Stimulated activated CD8-positive, alpha-beta memory T cell treated with anti-CD3 and anti-CD28 coated beads, Interleukin-7, amount 100 ng/mL, for 1 hour (primary cell): ENCODE results near the gene HAT1.
"Not testable (repeated sequence)": the region's sequence is repeated elsewhere in the genome, so short reads cannot be mapped to it uniquely, and the experiment has no call there.

ENCODE experiments used
- DNase-seq, 2 donors: peaks; one replicate each; pipeline ENCODE4 v3.0.0-alpha.2; 2020; ENCODE audit warnings: low read depth in 2 of 2

The HAT1 gene, protein sequence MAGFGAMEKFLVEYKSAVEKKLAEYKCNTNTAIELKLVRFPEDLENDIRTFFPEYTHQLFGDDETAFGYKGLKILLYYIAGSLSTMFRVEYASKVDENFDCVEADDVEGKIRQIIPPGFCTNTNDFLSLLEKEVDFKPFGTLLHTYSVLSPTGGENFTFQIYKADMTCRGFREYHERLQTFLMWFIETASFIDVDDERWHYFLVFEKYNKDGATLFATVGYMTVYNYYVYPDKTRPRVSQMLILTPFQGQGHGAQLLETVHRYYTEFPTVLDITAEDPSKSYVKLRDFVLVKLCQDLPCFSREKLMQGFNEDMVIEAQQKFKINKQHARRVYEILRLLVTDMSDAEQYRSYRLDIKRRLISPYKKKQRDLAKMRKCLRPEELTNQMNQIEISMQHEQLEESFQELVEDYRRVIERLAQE

DNA sequence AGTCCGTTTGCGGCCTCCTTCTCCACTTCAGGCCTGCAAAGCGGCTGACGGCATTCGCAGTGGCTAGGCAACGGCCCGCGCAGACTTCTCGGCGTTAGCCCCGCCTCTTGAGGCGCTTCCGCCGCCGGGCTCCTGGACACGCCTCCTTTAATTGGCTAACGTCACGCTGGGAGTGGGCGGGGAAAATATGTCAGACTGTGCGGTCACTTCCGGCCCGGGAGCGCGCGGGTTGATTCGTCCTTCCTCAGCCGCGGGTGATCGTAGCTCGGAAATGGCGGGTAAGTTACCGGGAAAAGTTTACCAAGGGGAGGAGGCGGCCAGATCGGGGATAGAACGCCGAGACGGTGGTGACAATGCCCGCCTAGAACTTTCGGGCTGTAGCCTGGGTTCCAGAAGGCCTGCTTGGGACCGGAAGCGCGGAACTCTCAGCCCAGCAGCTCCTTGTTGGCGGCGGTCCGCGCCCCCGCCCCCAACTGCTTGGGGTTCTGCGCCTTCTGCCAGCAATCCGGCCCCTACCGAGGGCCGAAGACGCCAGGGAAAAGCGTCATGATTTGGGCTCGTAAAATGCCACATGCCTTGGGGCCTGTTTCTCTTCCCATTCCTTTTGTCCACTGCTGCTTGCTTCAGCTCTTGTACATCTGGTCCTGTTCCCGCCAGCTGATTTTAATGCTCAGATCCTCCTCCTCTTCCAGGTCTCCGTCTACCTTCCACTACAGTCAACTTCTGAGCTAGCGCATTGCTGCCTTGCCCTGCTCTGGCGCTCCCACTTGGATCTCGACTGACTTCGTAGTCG is at the start of gene HAT1:
TSS of gene HAT1 (plus strand) at position 232 of the 793 bp plus-strand sequence. CDS start at position 272, 40 bp downstream.
- peak; percentile 94 to 96 for DNase-seq

DNA sequence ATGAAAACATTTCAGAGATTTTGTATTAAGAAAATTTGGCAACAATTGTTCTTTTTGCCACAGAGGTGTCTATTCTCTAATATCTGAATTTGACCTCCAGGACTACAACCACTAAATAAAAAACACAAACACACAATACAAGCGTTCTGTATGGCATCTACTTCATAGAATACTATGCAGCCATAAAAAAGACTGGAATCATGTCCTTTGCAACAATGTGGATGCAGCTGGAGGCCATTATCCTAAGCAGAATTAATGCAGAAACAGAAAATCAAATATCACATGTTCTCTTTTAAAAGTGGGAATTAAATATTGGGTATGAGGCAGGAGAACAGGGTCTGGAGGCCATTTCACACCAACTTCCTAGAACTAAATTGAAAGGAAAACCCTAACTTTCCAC is 47.7 kb upstream of the HAT1 start:
- DNase-seq = no peak

DNA sequence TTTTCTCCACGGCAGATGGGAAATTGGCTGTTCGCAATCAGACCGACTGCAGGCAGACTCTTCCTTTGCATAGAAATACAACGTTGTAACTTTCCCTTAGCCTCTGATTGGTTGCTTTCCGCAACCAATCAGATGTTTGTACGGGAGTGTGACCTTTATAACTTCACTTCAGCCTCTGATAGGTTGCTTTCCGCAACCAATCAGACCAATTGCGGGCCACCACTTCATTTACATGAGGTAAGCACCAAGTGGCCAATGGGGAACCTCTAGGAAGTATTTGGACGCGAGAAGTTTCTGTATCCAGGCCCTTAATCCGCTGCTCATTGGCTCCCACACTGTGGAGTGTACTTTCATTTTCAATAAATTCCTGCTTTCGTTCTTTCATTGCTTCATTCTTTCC is 47.3 kb upstream of the HAT1 start:
- DNase-seq = no peak

DNA sequence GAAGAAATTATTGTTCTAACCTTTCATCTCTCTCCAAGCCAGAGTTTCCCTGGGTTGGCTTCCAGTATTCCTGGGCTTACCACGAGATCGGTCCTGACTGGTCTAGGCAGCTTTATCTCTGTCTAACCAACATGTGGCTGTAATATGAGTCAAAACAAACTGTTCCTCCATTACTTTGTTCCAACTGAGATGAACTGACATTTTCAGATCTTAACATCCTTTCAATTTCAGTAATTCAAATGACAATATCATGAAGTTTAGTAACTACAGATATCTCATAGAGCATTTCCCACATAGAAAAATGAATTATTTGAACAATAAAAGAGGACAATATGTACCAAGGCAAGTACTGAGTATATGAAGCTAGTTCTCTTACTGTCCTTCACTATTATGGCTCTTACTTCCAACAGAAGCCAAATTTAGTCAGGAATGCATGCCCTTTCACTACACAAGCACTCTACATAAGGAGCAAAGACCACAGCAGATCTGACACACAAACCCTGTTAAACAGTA is 43.7 kb upstream of the HAT1 start:
- DNase-seq = no peak

- DNase-seq = no peak
Measured at GRCh38 chr2:171879865-171880264, 42.4 kb upstream of the HAT1 start.

DNA sequence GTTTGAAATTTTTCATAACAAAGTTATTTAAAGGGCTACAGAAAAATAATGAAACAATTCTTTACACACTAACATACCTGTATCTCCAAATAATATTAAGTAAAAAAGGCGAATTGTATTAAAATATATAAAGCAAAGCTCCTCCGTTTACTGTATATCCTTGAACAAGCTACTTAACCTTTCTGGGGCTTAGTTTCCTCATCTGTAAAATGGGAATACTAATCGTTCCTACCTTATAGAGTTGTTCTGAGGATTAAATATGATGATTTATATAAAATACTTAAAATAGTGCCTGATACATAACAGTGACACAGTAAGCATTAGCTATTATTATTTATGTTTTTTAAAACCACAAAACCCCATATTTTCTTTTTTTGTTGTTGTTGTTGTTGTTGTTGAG is 41.5 kb upstream of the HAT1 start:
- no peak for DNase-seq

- no peak for DNase-seq
Measured at GRCh38 chr2:171882089-171882769, 40.0 kb upstream of the HAT1 start.

- DNase-seq = no peak
Measured at GRCh38 chr2:171883275-171883893, 38.9 kb upstream of the HAT1 start.

GRCh38 chr2:171889333-171889732 is 32.9 kb upstream of the HAT1 start:
- DNase-seq = no peak

GRCh38 chr2:171889808-171890207 is 32.5 kb upstream of the HAT1 start:
- DNase-seq = no peak

DNA sequence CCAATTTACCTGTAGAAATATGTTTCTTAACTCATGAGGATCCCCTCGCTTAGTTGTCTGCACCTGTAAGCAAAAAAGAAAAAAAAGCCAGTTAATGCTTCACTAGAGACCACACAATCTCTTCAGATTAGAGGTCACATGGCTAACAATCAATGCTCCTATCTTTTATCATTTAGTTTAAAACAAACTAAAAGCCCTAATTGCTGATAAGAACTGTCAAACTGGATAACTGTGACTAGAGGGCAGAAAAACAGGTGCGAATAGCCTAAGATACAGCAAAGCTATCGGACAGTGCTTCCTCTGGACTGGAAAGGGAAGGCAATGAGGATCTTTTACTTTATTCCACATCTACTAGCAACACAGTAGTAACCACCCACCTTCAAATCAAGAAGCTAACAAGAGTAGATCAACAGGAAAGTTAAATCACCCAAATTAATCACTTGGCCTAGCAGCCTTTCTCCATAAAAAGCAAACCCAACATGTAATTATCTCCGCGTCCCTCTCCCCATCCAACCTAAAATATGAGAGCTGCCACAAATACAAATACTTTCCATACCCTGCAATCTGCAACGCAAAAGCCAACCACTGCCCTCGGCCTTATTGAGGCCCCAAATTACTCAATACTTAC is 29.0 kb upstream of the HAT1 start:
- DNase-seq = no peak

DNA sequence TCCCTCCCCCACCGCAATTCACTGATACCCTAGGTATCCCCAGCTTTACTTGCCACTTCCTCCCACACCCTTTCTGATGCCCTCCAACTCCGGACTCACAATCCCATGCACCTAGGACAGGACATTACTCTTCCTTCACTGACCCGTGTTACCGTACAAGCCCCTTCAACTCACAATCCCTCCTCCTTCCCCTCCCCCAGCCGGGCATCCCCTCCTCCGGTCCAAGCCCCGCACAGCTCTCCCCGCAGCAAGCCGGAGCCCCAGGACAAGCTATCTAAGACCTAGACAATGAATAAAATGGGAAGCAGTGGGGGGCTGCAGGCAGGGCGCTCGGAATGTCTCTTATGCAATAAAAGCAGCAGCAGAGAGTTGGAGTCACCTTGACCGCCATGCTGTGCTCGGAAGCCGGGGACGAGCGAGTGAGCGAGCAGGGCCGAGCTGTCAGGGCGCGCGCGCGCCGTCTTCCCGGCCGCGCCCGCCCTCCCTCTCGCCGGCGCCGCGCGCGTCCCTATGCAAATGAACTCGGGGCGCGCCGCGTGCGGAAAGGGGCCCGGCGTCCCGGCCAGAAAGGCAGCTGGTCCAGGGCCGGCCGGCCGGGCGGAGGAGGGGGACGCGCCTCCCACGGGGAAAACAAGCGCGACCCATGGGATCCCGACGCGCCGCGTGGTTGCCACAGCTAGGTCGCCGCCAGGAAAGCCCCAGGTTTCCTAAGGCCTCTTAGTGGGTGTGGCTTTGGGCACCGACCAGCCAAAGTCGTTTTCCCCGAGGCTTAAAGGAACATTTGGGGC is 28.2 kb upstream of the HAT1 start, which contains the start of gene SLC25A12:
TSS of gene SLC25A12 (minus strand) at position 421 of the 788 bp plus-strand sequence. CDS start at position 391, 30 bp downstream.
- peak; percentile 39 to 48 for DNase-seq

DNA sequence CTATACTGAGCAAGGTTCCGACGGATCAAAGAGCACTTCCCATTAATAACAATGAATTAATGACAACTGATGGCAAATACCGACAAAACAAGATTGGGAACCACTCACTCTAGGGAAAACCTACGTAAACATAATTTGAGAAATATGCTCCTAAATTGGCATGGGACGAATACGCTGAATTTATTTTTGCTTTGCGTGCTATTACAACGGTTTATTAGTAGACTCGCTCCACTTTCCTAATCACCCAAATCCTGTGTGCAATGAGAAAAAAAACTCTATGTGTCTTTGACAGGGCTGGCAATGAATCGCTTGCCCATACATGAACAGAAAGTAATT is 27.7 kb upstream of the HAT1 start:
- no peak for DNase-seq

GRCh38 chr2:171895786-171896185 is 26.5 kb upstream of the HAT1 start:
- no peak for DNase-seq

DNA sequence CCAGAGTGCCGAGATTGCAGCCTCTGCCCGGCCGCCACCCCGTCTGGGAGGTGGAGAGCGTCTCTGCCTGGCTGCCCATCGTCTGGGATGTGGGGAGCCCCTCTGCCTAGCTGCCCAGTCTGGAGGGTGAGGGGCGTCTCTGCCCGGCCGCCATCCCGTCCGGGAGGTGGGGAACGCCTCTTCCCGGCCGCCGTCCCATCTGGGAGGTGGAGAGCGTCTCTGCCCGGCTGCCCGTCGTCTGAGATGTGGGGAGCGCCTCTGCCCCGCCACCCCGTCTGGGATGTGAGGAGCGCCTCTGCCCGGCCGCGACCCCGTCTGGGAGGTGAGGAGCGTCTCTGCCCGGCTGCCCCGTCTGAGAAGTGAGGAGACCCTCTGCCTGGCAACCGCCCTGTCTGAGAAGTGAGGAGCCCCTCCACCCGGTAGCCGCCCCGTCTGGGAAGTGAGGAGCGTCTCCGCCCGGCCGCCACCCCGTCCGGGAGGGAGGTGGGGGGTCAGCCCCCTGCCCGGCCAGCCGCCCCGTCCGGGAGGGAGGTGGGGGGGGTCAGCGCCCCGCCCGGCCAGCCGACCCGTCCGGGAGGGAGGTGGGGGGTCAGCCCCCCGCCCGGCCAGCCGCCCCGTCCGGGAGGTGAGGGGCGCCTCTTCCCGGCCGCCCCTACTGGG is 22.5 kb upstream of the HAT1 start:
- not testable (repeated sequence) for DNase-seq

DNA sequence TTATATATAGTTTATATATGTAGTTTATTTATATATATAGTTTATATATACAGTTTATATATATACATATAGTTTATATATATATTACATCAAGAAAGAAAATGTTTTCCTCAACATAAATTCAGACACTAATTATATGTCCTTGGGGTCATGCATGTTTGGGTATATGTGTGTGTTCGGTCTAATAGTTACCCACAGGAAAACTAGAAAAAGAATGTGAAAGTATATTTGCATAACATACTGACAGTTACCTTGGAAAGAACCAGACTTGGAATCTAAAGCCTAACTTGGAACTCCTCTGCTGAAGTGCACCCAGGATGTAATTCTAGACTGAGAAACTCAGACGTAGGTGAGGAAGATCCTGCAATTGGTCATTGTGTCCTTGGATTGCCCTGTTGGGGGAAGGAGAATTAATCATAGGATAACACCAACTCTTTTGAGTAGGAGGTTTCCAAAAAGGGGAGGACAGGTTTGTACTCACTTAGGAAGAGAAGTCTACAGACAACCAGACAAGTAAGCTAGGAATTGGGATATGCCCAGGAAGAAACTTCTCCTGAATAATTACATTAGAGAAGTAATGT is 19.3 kb upstream of the HAT1 start:
- no peak for DNase-seq

DNA sequence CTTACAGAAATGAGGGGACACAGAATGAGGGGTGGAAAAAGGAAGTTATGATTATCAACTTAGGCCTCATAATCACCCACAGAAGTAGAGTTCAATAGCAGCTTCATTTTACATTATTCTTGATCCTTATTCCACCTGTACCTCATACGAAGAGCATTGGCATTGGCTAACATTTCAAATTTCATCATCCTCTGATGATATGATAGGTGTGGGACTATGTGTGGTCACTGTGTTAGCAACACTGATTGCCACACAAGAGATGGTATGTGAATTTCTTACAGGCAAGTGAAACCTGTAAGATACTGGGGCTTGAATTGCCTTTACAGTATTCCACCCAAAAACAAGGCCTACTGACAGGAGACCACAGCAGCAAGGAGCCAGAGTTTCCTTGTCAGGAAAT is 14.0 kb upstream of the HAT1 start:
- DNase-seq = no peak

DNA sequence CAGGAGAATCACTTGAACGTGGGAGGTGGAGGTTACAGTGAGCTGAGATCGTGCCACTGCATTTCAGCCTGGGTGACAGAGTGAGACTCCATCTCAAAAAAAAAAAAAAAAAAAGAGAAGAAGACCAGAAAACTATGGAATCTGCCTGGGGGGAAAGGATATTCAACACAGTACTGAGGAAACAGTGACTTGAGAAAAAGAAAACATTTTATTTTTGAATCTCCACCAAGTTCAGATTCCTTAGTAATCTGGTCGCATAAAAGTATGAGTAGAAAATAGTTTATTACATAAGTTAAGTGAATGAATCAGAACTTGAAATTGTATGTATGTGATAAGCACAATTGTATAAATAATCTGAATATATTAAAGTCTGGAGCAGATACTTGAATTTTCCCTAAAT is 13.0 kb upstream of the HAT1 start:
- DNase-seq = no peak

DNA sequence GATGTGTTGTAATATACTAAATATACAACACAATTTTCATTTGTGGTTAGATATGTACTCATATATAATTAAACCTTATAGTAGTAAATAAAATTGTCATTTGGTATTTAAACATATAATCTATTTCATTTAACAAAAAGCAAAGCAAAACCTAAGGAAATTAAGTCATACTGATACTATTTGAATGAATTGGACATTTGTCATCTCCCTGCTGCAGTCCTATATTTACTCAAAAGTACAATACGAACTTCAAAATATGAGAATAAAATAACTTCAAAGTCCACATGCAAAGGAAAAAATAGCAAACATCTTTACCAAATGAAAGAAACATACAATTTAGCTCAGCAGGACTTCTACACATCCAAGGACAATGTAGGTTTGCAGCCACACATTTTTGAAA is 11.8 kb upstream of the HAT1 start:
- no peak for DNase-seq

GRCh38 chr2:171913517-171913916 is 8.7 kb upstream of the HAT1 start:
- no peak for DNase-seq
